Panc1 (cell line): ENCODE data around the gene RAPGEF1.

ENCODE experiments used
- POLR2AphosphoS5 ChIP-seq: IDR thresholded peaks from 2 replicates; pipeline ENCODE4 v1.6.1; 2012; ENCODE audit warnings: mild to moderate bottlenecking, low read depth, low read length, moderate library complexity
- TF ChIP-seq, protein P1 (sequence below): fragments of 450-650 bp; IDR thresholded peaks from 2 replicates; pipeline ENCODE4 v1.5.1; 2017; ENCODE audit warnings: mild to moderate bottlenecking

DNA sequence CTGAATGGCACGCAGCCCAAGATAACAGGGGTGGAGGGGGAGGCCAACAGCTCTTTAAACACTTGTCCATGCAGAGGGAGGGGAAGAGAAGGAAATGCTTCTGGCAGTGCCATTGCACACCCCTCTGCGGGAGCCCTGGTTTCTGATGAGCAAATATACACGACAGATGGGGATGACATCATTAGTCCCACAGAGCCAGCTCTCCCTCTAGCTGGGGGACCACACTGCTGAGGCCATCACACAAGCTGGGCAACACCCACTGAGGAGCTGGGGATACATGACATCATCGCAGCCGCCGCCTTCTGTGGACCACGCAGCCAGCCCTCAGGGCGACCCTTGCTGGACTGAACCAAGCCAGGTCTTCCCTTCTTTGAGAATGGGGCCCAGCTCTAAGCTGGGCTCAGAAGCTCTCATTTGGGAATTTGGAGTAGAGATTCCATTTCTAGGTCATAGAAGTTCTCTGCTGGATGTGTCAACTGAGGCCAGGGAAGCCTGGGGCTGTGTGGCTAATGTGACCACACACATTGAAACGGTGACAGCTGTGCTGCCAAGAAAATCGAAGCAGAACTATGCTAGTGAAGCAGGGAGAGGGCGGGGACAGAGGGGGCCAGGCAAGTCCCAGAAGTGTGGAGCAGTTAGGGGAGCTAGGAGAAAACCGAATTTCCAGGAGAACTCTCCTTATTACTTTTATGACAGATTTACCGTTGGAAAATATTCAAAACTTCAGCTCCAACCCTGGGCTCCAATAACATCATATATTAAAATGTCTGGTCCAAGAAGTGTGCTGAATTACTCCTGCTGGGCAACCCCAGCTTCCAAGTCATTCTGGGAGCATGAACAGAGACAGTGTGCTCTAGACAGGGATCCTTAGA lies 115.0 kb downstream of the RAPGEF1 start:
- TF ChIP-seq, protein P1, sequence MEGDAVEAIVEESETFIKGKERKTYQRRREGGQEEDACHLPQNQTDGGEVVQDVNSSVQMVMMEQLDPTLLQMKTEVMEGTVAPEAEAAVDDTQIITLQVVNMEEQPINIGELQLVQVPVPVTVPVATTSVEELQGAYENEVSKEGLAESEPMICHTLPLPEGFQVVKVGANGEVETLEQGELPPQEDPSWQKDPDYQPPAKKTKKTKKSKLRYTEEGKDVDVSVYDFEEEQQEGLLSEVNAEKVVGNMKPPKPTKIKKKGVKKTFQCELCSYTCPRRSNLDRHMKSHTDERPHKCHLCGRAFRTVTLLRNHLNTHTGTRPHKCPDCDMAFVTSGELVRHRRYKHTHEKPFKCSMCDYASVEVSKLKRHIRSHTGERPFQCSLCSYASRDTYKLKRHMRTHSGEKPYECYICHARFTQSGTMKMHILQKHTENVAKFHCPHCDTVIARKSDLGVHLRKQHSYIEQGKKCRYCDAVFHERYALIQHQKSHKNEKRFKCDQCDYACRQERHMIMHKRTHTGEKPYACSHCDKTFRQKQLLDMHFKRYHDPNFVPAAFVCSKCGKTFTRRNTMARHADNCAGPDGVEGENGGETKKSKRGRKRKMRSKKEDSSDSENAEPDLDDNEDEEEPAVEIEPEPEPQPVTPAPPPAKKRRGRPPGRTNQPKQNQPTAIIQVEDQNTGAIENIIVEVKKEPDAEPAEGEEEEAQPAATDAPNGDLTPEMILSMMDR: no peak
- no peak for TF ChIP-seq POLR2AphosphoS5
